Measurements from ENCODE around the gene ARHGEF17. TPM values are rescaled to one million over a fixed set of nuclear protein-coding genes. Genes with fewer than 3 reads are reported as not detected.

The ARHGEF17 gene
- total and polyA plus RNA-seq, 2 of the 8 experiments (the other 6 are each of a cell fraction or from before 2014, with no cell fraction given) = 11.3 to 14.6 TPM

DNA sequence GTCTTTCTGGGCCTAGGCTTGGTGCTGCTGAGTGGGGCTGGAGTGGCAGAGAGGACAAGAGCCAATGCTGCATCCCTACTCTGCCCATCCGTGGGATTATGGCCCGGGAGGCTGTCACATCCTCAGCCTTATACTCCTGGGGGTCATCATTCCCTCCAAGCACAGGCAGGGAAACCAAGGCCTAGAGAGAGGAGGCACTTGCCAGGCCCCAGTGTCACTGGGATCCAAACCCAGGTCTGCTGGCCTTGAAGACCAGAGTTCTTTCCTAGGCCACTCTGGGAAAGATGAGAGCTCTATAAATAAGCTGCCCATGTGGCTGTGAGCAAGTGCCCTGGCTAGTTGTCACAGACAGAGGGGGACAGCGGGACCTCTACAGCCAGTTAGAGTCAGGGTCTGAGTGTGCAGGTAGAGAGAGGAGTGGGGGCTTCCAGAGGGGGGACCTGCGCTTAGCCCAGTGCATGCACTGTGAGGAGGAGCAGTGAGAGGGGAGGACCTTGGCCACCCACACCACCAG, 72.9 kb downstream of the ARHGEF17 start:
- 96% methylated on average over 4 of the region's 4 CpGs; no CpG with 5 or more reads in 1 of the 2 experiments for WGBS, 2 experiments (ENCODE audit: extremely low coverage in 1 of 2, insufficient coverage in 1 of 2, insufficient read length in 1 of 2, insufficient replicate concordance in 2 of 2, low coverage in 1 of 2, low lambda C conversion rate in 2 of 2, missing lambda C conversion rate in 1 of 2)
- Histone ChIP-seq H3K36me3 (ENCODE audit: control insufficient read depth in 2 of 4, insufficient read depth in 4 of 4, low read length in 3 of 4) (no peaks in the 10 kb centered on the region), H2BK15ac (ENCODE audit: low read length) (no peak overlapping the region), H2BK20ac (ENCODE audit: low read length) (no peak overlapping the region), H3K4me2 (ENCODE audit: insufficient read depth in 1 of 2, low read depth in 2 of 2, low read length in 2 of 2) (no peak overlapping the region), H3K18ac (ENCODE audit: extremely low read depth, low read length) (no peak overlapping the region), H2BK120ac (replicated peaks; ENCODE audit: low read depth, low read length) (no peak overlapping the region), H3K79me1 (ENCODE audit: low read depth, low read length) (peaks cover 9% of the 10 kb centered on the region; the same call in 1 of the 2 replicates), H3K9me3 (ENCODE audit: insufficient read depth in 2 of 2, low read depth in 1 of 2, low read length in 1 of 2) (no peaks in the 10 kb centered on the region), H2AK5ac (ENCODE audit: low read depth, low read length) (no peak overlapping the region), H3K4ac (replicated peaks; ENCODE audit: insufficient read length, low read depth, low read length) (no peak overlapping the region), H3K9ac (replicated peaks in 1 of 4; ENCODE audit: extremely low read depth in 1 of 4, low read depth in 3 of 4, low read length in 3 of 4) (no peak overlapping the region), H3K23me2 (ENCODE audit: low read depth, low read length) (peaks cover 8% of the 10 kb centered on the region), H3K56ac (replicated peaks; ENCODE audit: insufficient read length, low read depth, low read length) (no peak overlapping the region), H4K20me1 (replicated peaks in 1 of 2; ENCODE audit: control insufficient read depth in 1 of 2, insufficient read depth in 2 of 2, low read length in 2 of 2) (peaks cover 6 to 10% of the 10 kb centered on the region in 2 experiments), H4K8ac (ENCODE audit: extremely low read depth, insufficient read depth, low read length) (no peak overlapping the region), H2AFZ (ENCODE audit: low read length) (no peak overlapping the region), H4K91ac (replicated peaks; ENCODE audit: insufficient read length, low read length) (no peak overlapping the region), H2BK12ac (ENCODE audit: low read depth, low read length) (no peak overlapping the region), H3K4me1 (replicated peaks in 1 of 4; ENCODE audit: control insufficient read depth in 3 of 4, insufficient read depth in 4 of 4, low read length in 3 of 4) (peaks cover 0 to 18% (median 7%) of the 10 kb centered on the region in 4 experiments; a peak in 6 of 7 replicates), H3K14ac (ENCODE audit: insufficient read length) (no peak overlapping the region), H3K4me3 (ENCODE audit: extremely low read depth in 1 of 4, insufficient read depth in 2 of 4, low read depth in 3 of 4, low read length in 4 of 4) (no peak overlapping the region), H3K79me2 (ENCODE audit: control insufficient read depth in 1 of 2, insufficient read depth in 2 of 2, low read length in 2 of 2) (no peaks in the 10 kb centered on the region; a peak in 1 of 4 replicates), H4K5ac (ENCODE audit: insufficient read length, low read depth, low read length) (no peak overlapping the region), H3K27me3 (replicated peaks in 1 of 4; ENCODE audit: control insufficient read depth in 3 of 4, extremely low read depth in 1 of 4, insufficient read depth in 3 of 4, low read length in 3 of 4) (peaks cover 0 to 15% (median 9%) of the 10 kb centered on the region in 4 experiments; a peak in 4 of 7 replicates), H3K27ac (ENCODE audit: low read depth, low read length) (no peak overlapping the region), H2BK5ac (ENCODE audit: low read depth, low read length) (no peak overlapping the region), H3K23ac (ENCODE audit: insufficient read length) (no peak overlapping the region)
- ChIA-PET CTCF (ENCODE audit: partially characterized antibody) (interaction anchor here (1.0 to 59.1 kb wide), 5 partner anchors 9 to 31 kb away, joined by 3 to 1456 read pairs (median 16); no protein-coding TSS in a partner anchor), POLR2A (ENCODE audit: partially characterized antibody) (interaction anchor here (1.8 kb wide), 1 partner anchor 12 kb away, joined by 5 read pairs; no protein-coding TSS in a partner anchor)
- FAIRE-seq = no peak
- DNase-seq (ENCODE audit: low read depth in 1 of 2, low spot score in 2 of 2) = no peak
- TF ChIP-seq POU5F1 (IDR thresholded peaks at IDR 0.05; ENCODE audit: low read depth, low read length) (no peak), TAF7 (optimal IDR thresholded peaks at IDR 0.05; ENCODE audit: borderline replicate concordance, low read depth, low read length) (no peak), CBX5 (IDR thresholded peaks at IDR 0.05; ENCODE audit: low read depth, low read length) (no peak), SUZ12 (IDR thresholded peaks at IDR 0.05; ENCODE audit: low read length) (no peak), TEAD4 (IDR thresholded peaks at IDR 0.05; ENCODE audit: low read depth, low read length) (no peak), RBBP5 (IDR thresholded peaks at IDR 0.05; ENCODE audit: borderline replicate concordance, low read depth, low read length) (no peak), HDAC6 (IDR thresholded peaks at IDR 0.05; ENCODE audit: low read depth, low read length) (no peak), HDAC2 (IDR thresholded peaks at IDR 0.05; ENCODE audit: borderline replicate concordance in 1 of 2, low read depth in 2 of 2, low read length in 2 of 2) (no peak), BCL11A (IDR thresholded peaks at IDR 0.05; ENCODE audit: low read depth in 2 of 2, low read length in 2 of 2) (no peak), CHD1 (IDR thresholded peaks at IDR 0.05; ENCODE audit: low read depth, low read length) (no peak), ASH2L (IDR thresholded peaks at IDR 0.05; ENCODE audit: low read length) (no peak), SIRT6 (IDR thresholded peaks at IDR 0.05; ENCODE audit: low read length) (no peak)
- TF ChIP-seq, protein P1, sequence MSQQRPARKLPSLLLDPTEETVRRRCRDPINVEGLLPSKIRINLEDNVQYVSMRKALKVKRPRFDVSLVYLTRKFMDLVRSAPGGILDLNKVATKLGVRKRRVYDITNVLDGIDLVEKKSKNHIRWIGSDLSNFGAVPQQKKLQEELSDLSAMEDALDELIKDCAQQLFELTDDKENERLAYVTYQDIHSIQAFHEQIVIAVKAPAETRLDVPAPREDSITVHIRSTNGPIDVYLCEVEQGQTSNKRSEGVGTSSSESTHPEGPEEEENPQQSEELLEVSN (IDR thresholded peaks at IDR 0.05) = no peak

All from H1 (cell line).